Astrocyte (in vitro differentiated cells and primary cell): Measurements from ENCODE around the gene UNC93A.

Experiments used
- EZH2 ChIP-seq: IDR thresholded peaks from 2 replicates; pipeline ENCODE4 v1.6.1; 2012; ENCODE audit warnings: mild to moderate bottlenecking, low read length, inconsistent platforms; ENCODE audit not compliant: insufficient read depth
- TF ChIP-seq, protein P1 (sequence below): IDR thresholded peaks from 2 replicates; pipeline ENCODE4 v1.5.1; 2011; ENCODE audit warnings: low read depth, mild to moderate bottlenecking, inconsistent platforms, low read length, moderate library complexity; ENCODE audit not compliant: insufficient read depth

DNA sequence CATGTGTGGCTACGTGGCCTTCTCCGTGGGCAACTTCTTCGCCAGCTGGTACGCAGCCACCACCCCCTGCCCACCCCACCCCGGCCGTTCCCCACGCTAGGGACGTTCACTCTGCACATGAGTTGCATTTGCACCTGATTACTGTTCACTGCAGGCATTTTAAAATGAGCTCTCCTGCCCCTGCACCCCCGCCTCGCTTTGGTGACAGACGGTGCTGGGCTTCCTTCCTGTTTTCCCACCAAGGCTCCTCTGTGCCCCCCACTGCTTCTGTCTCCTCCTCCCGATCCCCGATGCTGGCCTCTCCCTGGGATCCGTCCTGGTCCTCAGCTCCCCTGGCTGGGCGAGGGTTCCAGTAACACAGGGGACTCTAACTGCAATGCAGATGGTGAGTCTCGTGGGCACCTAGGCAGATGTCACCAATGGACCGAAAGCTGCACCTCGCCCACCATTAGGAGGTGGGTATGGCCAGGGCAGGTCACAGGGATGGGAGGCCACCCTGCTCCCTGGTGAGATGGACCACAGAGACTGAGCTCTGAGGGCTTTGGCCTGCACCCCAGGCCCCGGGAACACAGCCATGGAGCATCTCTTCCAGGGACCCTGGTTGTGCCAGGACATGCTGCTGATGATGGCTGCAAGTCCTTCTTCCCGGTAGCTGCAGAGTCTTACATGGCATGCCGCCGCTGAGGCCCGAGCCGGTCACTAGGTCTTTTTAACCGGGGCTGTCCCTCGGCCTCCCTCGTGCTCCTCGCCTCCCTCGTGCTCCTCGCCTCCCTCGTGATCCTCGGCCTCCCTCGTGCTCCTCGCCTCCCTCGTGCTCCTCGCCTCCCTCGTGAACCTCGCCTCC is 3.8 kb downstream of the UNC93A start:
- TF ChIP-seq, protein P1, sequence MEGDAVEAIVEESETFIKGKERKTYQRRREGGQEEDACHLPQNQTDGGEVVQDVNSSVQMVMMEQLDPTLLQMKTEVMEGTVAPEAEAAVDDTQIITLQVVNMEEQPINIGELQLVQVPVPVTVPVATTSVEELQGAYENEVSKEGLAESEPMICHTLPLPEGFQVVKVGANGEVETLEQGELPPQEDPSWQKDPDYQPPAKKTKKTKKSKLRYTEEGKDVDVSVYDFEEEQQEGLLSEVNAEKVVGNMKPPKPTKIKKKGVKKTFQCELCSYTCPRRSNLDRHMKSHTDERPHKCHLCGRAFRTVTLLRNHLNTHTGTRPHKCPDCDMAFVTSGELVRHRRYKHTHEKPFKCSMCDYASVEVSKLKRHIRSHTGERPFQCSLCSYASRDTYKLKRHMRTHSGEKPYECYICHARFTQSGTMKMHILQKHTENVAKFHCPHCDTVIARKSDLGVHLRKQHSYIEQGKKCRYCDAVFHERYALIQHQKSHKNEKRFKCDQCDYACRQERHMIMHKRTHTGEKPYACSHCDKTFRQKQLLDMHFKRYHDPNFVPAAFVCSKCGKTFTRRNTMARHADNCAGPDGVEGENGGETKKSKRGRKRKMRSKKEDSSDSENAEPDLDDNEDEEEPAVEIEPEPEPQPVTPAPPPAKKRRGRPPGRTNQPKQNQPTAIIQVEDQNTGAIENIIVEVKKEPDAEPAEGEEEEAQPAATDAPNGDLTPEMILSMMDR, result no peak
- TF ChIP-seq EZH2, result no peak
